Measurements from ENCODE around the gene APBB1.

Gene APBB1

DNA sequence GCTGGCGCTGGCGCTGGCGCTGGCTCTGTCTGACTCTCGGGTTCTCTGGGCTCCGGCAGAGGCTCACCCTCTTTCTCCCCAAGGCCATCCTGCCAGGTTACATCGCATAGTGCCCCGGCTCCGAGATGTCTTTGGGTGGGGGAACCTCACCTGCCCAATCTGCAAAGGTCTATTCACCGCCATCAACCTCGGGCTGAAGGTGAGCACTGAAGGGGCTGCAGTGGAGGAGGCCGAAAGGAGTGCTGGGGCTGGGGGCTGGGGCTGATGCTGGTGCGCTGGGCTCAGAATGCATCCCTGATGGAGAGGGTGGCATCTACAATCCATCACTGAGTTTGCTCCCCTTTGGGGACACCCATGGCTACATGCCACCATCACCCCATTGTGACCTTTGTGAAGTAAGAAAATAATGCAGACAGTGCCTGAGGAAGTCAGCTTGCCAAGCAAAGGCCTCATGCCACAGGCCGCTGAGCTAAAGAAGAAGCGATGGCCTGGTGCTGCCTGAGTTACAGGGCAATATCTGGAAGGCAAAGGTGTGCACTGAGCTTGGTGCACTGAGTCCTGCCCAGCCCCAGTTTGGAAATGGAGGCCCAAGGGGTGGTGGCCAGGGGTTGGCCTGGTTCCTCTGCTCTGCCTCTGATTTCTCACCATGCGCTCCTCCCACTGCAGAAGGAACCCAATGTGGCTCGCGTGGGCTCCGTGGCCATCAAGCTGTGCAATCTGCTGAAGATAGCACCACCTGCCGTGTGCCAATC lies 28.0 kb downstream of the APBB1 start:
- peak overlapping the region; percentile 89 for H3K4me3 ChIP-seq (ENCODE audit: low read depth, low read length)
- TF ChIP-seq, protein P1, sequence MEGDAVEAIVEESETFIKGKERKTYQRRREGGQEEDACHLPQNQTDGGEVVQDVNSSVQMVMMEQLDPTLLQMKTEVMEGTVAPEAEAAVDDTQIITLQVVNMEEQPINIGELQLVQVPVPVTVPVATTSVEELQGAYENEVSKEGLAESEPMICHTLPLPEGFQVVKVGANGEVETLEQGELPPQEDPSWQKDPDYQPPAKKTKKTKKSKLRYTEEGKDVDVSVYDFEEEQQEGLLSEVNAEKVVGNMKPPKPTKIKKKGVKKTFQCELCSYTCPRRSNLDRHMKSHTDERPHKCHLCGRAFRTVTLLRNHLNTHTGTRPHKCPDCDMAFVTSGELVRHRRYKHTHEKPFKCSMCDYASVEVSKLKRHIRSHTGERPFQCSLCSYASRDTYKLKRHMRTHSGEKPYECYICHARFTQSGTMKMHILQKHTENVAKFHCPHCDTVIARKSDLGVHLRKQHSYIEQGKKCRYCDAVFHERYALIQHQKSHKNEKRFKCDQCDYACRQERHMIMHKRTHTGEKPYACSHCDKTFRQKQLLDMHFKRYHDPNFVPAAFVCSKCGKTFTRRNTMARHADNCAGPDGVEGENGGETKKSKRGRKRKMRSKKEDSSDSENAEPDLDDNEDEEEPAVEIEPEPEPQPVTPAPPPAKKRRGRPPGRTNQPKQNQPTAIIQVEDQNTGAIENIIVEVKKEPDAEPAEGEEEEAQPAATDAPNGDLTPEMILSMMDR (IDR thresholded peaks at IDR 0.05; ENCODE audit: borderline replicate concordance, insufficient read depth, low read depth, low read length), result no peak

GRCh38 chr11:6389905-6390717 lies 28.8 kb downstream of the APBB1 start, which contains the start of gene SMPD1:
TSS of gene SMPD1 (plus strand) at chr11:6390474. CDS start at chr11:6390599, 125 bp downstream.
- peak within 1 kb of the TSS; percentile 89 for H3K4me3 ChIP-seq (ENCODE audit: low read depth, low read length)

GRCh38 chr11:6388748-6389147 lies 30.1 kb downstream of the APBB1 start:
- TF ChIP-seq, protein P1 (IDR thresholded peaks at IDR 0.05; ENCODE audit: borderline replicate concordance, insufficient read depth, low read depth, low read length), result no peak
- H3K4me3 ChIP-seq (ENCODE audit: low read depth, low read length), result no peak overlapping the region

More at GRCh38 chr11:6389905-6390717, 28.8 kb downstream of the APBB1 start, which contains the start of gene SMPD1:
- TF ChIP-seq, protein P1 (IDR thresholded peaks at IDR 0.05; ENCODE audit: borderline replicate concordance, insufficient read depth, low read depth, low read length), result no peak

- H3K4me3 ChIP-seq (ENCODE audit: low read depth, low read length), result no peak overlapping the region
- TF ChIP-seq, protein P1 (IDR thresholded peaks at IDR 0.05; ENCODE audit: borderline replicate concordance, insufficient read depth, low read depth, low read length), result no peak
Measured at GRCh38 chr11:6387811-6388599, 30.9 kb downstream of the APBB1 start.

DNA sequence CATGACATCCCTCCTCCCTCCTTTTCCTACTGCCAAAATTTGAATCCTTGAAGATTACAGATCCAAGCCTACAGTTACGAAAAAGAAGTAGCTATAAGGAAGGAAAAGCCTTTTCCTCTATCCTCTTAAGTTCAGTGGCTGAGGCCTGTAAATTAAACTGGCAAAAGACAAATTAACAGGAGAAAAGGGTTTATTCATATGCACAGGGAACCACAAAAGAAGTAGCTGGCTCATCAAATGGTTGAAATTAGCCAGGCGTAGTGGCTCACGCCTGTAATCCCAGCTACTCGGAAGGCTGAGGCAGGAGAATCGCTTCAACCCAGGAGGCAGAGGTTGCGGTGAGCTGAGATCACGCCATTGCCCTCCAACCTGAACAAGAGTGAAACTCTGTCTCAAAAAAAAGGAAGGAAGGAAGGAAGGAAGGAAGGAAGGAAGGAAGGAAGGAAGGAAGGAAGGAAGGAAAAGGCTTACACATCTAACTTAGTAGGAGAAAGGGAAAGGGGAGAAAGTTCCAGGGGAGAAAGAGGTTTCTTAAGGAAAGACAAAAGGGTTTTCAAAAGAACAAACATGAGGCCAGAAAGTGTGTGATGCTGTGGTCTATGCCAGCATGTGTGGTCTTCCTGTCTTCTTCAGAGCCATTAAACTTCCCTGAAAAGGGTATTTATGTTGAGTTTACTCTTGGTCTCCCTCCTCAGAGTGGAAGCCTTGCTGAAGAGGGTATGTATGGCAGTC lies 33.7 kb downstream of the APBB1 start:
- TF ChIP-seq, protein P1 (IDR thresholded peaks at IDR 0.05; ENCODE audit: borderline replicate concordance, insufficient read depth, low read depth, low read length), result no peak
- H3K4me3 ChIP-seq (ENCODE audit: low read depth, low read length), result no peak overlapping the region

- no peak overlapping the region for H3K4me3 ChIP-seq (ENCODE audit: low read depth, low read length)
- TF ChIP-seq, protein P1 (IDR thresholded peaks at IDR 0.05; ENCODE audit: borderline replicate concordance, insufficient read depth, low read depth, low read length), result no peak
Measured at GRCh38 chr11:6378640-6378989, 40.3 kb downstream of the APBB1 start.

Data from GM12875 (cell line).